ENCODE results near the gene GREM2. TPM values are rescaled to one million over a fixed set of nuclear protein-coding genes. Genes with fewer than 3 reads are reported as not detected.

The GREM2 gene
- total RNA-seq, 1 donor from 2014 or later, result 4.2 TPM

DNA sequence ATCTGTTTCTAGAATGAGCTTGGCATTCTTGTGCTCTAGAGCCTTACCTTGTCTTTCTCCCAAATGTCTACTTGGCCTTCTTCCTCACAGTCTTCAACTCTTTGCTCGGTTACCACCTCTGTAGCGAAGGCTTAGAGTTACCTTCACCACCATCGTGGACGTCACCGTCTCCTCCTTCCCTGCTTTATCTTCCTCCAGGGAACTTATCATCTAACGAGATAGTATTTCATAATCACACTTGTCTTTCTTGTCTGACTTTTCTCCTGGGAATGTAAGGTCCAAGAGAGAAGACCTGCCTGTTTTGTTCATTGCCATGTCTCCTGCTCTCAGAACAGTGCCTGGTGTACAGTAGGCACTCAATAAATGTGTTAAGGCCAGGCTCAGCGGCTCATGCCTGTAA, 115.6 kb downstream of the GREM2 start:
- no peak overlapping the region for H3K27ac Mint-ChIP-seq
- no peak overlapping the region for H3K4me3 Mint-ChIP-seq
- H3K27me3 Mint-ChIP-seq, result peaks cover 6% of the 10 kb centered on the region
- DNase-seq (ENCODE audit: extremely low spot score, unreplicated experiment), result no peak
- peaks cover 10% of the 10 kb centered on the region for H3K4me1 Mint-ChIP-seq (ENCODE audit: unreplicated experiment)
- H3K36me3 Mint-ChIP-seq, result no peaks in the 10 kb centered on the region
- peaks cover 9% of the 10 kb centered on the region for H3K9me3 Mint-ChIP-seq
- TF ChIP-seq CTCF (conservative IDR thresholded peaks at IDR 0.05), result no peak

- peaks cover 15% of the 10 kb centered on the region for H3K9me3 Mint-ChIP-seq
- H3K36me3 Mint-ChIP-seq, result no peaks in the 10 kb centered on the region
These were observed 116.4 kb downstream of the GREM2 start for GRCh38 chr1:240495601-240496000.

GRCh38 chr1:240492832-240493440, 119.0 kb downstream of the GREM2 start:
- H3K4me3 Mint-ChIP-seq, result peak overlapping the region; percentile 62
- H3K9me3 Mint-ChIP-seq, result peaks cover 12% of the 10 kb centered on the region
- H3K27ac Mint-ChIP-seq, result no peak overlapping the region
- H3K4me1 Mint-ChIP-seq (ENCODE audit: unreplicated experiment), result peaks cover 2% of the 10 kb centered on the region
- peak; percentile 67 for TF ChIP-seq CTCF (conservative IDR thresholded peaks at IDR 0.05)
- H3K27me3 Mint-ChIP-seq, result peaks cover 12% of the 10 kb centered on the region
- H3K36me3 Mint-ChIP-seq, result no peaks in the 10 kb centered on the region
- no peak for DNase-seq (ENCODE audit: extremely low spot score, unreplicated experiment)

More at GRCh38 chr1:240495601-240496000, 116.4 kb downstream of the GREM2 start:
- no peak for DNase-seq (ENCODE audit: extremely low spot score, unreplicated experiment)
- Mint-ChIP-seq H3K4me1 (ENCODE audit: unreplicated experiment) (peaks cover 10% of the 10 kb centered on the region), H3K4me3 (no peak overlapping the region), H3K27ac (no peak overlapping the region), H3K27me3 (peaks cover 12% of the 10 kb centered on the region)
- TF ChIP-seq CTCF (conservative IDR thresholded peaks at IDR 0.05), result no peak

- H3K9me3 Mint-ChIP-seq, result peaks cover 13% of the 10 kb centered on the region
- no peak overlapping the region for H3K4me3 Mint-ChIP-seq
- DNase-seq (ENCODE audit: extremely low spot score, unreplicated experiment), result no peak
- no peaks in the 10 kb centered on the region for H3K4me1 Mint-ChIP-seq (ENCODE audit: unreplicated experiment)
- H3K36me3 Mint-ChIP-seq, result no peaks in the 10 kb centered on the region
- no peak for TF ChIP-seq CTCF (conservative IDR thresholded peaks at IDR 0.05)
- peaks cover 20% of the 10 kb centered on the region for H3K27me3 Mint-ChIP-seq
- no peak overlapping the region for H3K27ac Mint-ChIP-seq
These were observed 120.2 kb downstream of the GREM2 start for GRCh38 chr1:240491796-240492195.

DNA sequence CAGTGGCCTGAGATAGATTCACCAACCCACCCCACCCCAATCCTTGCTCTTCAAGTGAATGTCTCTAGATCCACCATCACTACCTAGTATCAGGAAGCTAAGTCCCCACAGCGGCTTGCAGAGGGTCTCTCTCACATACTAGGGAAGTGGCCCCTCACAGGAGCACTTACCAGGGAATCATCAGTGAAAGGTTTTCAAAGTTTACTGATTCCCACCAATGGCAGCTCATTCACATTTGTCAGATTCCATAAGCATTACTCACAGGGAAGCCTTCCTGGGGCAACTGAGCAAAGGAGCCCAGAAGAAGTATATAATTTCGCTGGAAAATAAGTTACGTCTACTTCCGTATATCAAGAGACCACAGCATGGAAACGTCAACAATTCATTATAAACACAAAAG, 120.8 kb downstream of the GREM2 start:
- no peaks in the 10 kb centered on the region for H3K36me3 Mint-ChIP-seq
- DNase-seq (ENCODE audit: extremely low spot score, unreplicated experiment), result no peak
- H3K27ac Mint-ChIP-seq, result no peak overlapping the region
- H3K4me1 Mint-ChIP-seq (ENCODE audit: unreplicated experiment), result no peaks in the 10 kb centered on the region
- peaks cover 13% of the 10 kb centered on the region for H3K9me3 Mint-ChIP-seq
- peaks cover 19% of the 10 kb centered on the region for H3K27me3 Mint-ChIP-seq
- no peak for TF ChIP-seq CTCF (conservative IDR thresholded peaks at IDR 0.05)
- no peak overlapping the region for H3K4me3 Mint-ChIP-seq

Data from type B pancreatic cell (in vitro differentiated cells).